CD4-positive, alpha-beta T cell treated with Interleukin-6 for 4 hours (primary cell): ENCODE results near the gene RNF114.
A peak's percentile ranks its signal among the peaks of the same experiment; 100 is the strongest.

Experiments used
- DNase-seq: peaks from one replicate; pipeline ENCODE4 v3.0.0-alpha.2; 2020; ENCODE audit warnings: mixed read lengths

Gene RNF114

DNA sequence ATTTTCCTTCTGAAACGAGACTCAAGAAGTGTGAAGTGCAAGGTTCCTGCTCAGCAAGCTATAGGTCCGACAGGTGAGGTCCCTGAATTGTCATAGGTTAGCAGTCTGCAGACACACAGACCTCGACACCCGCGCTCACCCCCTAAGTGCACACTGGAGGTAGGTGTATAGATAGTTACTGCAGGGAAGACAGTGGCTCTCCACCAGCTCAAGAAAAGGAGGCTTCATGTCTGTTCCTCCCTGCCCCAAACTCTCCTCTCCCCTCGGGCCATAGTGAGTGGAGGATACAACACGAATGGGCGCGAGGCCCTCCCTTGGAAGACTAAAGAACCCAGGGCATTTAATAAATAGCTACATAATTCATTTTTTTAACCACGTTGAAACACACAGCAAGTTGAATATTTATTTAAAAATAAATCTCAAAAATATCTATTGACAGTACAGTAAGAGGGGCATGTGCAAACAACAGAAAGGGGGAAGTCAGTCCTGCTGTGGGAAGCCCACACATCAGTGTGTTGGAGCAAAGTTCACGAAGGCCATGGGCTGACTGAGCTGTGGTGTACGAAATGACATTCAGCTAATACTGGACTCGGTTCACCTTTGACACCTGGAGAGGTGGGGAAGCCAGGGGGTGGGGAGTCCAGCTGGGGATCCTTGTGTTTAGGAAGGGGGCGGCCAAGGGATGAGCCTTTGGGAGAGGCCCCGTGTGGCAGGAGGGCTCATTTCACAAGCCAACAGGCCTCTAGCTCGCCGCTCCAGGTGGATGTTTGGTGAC, 31.6 kb upstream of the RNF114 start:
- DNase-seq: no peak

GRCh38 chr20:49905415-49906091, 30.6 kb upstream of the RNF114 start:
- no peak for DNase-seq

GRCh38 chr20:49906101-49906604, 30.0 kb upstream of the RNF114 start:
- no peak for DNase-seq

GRCh38 chr20:49906615-49907154, 29.5 kb upstream of the RNF114 start:
- DNase-seq: no peak

- no peak for DNase-seq
These were observed 28.6 kb upstream of the RNF114 start for GRCh38 chr20:49907405-49908257.

GRCh38 chr20:49908258-49908565, 28.0 kb upstream of the RNF114 start:
- no peak for DNase-seq

DNA sequence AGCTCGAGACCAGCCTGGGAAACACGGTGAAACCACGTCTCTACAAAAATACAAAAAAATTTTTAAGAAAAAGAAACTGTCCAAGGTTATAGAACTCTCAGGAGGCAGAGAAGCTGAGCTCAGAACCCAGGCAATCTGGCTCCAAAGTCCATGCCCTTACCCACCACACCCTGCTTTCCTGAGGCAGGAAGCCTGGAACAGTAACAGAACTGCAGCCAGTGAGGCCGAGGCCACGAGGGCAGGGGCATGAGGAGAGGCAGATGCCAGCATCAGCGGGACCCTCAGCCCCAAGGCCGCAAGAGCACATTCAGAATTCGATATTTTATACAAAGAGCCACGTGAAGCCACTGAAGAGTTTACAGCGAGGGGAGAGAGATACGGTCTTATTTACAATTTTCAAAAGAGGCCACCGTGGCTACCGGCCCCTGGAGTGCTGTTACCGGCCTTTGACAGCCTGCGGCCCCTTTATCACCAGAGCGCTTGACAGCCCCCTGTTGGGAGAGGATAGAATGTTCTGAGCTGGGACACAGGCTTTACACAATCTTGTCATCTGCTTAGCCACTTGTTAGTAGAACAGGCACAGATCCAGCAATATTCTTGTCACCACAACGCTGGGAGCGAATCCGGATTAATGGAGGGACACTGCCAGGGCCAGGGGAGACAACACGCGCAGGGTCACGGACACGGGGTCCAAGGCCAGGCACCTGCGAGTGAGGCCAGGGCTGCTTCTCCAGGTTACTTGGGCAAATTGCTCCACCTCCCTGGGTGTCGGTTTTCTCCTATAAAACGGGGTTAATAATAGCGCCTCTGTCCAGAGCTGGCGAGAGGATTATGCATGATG, 26.5 kb upstream of the RNF114 start:
- DNase-seq: no peak

GRCh38 chr20:49910340-49910706, 25.9 kb upstream of the RNF114 start:
- no peak for DNase-seq

DNA sequence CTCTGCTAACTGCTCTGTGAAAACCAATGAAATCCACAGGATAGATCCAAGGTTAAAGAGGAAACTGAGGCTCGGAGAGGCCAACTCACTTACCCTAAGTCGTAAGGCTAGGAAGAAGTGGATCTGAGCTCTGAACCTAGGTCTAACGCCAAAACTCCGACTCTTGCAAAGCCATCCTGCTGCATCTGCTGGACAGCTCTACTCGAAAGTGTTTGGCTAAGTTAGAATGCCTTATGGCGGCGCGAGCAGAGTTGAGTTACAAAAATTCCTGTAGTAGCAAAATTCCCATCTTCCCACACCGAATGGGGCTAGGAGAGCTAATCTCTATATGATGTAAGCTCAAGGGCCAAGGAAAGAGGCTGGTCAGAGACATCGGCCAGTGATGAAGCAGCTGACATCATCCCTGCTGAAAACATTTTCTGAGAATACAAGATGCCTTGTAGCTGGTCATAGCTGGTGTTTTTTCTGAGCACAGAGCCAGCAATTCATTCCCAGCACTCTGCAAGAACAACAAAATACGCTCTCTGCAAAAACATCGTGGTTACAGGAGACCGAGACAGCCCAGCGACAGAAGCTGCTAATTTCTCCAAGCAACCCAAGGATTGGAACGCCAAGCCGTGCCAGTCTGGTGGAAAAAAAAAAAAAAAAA, 22.7 kb upstream of the RNF114 start:
- no peak for DNase-seq

DNA sequence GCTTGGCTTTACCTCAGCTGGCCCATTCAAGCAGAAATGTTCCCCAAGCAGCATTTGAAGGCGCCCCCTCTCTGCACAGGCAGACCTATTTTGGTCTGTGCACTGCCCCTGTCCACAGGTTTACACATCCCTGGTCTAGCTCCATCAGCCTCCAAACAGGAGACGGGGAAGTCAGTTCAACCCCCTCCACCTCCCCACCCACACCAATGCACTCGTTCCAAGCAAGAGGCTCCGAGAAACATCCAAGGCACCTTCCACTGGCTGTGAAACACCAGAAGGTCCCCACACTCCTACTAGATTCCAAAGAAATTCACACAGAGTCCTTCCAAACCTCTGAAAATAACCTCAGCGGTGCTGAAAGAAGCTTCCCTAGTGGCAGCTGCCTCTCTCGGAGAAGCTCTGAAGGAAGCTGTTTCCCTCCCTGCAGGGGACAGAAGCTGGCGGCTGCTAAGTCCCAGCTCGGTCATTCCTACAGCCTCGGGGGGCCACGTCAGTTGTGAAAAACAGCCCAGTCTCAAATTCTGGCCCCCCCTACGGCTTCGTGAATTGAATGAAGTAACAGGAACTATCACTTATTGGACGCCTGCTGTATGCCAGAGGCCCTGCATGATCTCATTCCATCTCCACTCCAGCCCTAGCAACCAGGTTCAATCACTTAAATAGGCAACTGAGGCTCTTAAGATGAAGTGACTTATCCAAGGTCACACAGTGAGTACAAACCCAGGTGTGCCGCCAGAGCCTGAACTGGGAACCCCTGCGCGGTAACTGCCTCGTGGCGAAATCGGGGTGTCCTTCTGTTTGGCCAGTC, 21.7 kb upstream of the RNF114 start:
- no peak for DNase-seq

DNA sequence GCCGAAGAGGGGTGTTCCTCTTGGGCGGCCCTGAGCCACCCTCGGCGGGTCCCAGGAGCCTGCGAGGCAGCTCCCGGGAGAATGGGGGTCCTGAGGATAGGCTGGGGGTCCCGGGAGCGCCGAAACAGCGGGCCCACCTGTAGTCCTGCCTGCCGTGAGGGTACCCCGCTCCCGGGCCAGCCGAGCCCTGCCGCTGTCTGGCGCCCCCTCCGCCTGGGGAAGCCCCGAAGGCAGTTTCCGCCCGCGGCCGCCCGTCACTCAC, 21.1 kb upstream of the RNF114 start:
- DNase-seq: no peak

DNA sequence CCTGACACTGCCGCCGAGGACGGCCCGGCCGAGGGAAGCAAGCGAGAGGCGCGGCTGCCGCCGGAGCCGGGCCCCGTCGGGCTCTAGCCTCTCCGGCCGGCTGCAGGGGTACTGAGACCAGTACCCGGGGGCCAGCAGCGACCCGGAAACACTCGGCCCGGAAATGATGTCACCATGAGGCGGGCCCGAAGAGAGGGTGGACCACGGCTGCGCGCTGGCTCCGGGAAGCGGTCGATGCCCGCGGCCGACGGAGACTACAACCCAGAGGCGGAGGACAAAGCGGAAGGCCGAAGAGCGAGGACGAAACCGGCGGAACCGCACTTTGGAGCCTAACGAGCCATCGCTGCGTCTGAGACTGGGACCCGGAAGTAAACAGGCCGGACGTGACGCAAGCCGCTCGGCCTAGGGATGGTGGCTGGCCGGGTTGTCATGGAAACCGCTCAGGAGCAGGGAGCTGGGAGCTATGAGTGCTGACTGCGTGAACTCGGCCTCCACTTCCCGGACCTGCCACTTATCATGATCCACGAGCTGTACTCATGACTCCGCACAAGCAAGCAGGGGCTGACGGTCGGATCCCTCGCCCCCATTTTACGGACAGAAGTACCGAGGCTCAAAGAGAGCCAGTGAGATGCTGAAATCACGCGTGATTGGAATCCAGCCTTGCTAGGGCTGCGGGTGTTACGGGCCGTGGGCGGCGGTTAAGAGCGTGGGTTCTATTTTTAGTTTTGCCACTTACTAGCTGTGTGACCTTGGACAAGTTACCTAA, 20.6 kb upstream of the RNF114 start, which contains the start of gene SPATA2:
Gene SPATA2 (minus strand): TSS at position 150 of the 766 bp plus-strand sequence. CDS start 7,039 bp downstream, outside the sequence.
- DNase-seq: peak; percentile 94

GRCh38 chr20:49916146-49917002, 19.8 kb upstream of the RNF114 start:
- DNase-seq: no peak

- DNase-seq: no peak
These were observed 17.8 kb upstream of the RNF114 start for GRCh38 chr20:49918446-49918845.

GRCh38 chr20:49919009-49919408, 17.2 kb upstream of the RNF114 start:
- no peak for DNase-seq

- no peak for DNase-seq
These were observed 16.7 kb upstream of the RNF114 start for GRCh38 chr20:49919461-49919860.

DNA sequence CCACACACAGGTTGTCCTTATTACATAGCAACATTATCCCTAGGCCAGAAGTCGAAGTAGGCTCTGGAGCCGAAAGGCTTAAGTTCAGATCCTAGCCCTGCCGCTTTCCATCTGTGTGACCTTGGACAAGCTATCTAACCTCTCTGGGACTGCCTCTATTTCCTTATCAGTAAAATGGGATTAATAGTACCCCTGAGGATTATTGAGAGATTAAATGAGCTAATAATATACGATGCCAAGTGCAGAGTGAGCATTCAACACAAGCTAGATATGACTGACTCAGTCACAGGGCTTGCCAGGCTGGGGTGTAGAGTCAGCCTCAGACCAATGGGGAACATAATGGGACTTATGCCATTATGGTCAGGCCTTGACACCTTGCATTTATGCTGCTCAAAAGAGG, 11.9 kb upstream of the RNF114 start:
- DNase-seq: no peak

DNA sequence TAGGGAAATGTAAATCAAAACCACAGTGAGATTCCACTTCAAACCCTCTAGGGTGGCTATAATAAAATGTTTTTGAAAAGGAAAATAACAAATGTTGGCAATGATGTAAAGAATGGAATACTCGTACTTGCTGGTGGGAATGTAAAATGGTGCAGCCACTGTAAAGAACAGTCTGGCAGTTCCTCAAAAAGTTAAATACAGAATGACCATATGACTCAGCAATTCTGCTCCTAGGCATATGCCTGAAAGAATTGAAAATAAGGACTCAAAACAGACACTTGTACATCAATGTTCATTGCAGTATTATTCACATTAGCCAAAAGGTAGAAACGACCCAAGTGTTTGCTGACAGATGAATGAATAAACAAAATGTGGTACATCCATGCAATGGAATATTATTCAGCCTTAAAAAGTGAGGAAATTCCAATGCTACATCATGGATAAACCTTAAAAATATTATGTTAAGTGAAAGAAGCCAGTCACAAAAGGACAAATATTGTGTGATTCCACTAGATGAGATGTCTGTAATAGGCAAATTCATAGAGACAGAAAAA, 10.2 kb upstream of the RNF114 start:
- DNase-seq: no peak
